ENCODE measurements around the gene PCDHB2.

GRCh38 chr5:141084487-141084989 lies 9.9 kb upstream of the PCDHB2 start:
- peak in 2 of 3 experiments; percentile 13 to 31 for TF ChIP-seq CTCF (optimal IDR thresholded peaks at IDR 0.05 in 1 of 3, IDR thresholded peaks at IDR 0.05 in 1 of 3, conservative IDR thresholded peaks at IDR 0.05 in 1 of 3; ENCODE audit: extremely low read depth in 1 of 3, insufficient read depth in 2 of 3, low read length in 3 of 3)
- TF ChIP-seq EZH2 (IDR thresholded peaks at IDR 0.05; ENCODE audit: low read length), result no peak

Data from keratinocyte (primary cell).